BJ (cell line): ENCODE results near the gene C10orf105. TPM values are rescaled to one million over a fixed set of nuclear protein-coding genes. Genes with fewer than 3 reads are reported as not detected.

ENCODE experiments used
- CTCF ChIA-PET: fragments of 350-600 bp; formaldehyde crosslinking; extraction: SDS; loops from one replicate; lab custom pipeline; 2021; ENCODE audit warnings: antibody characterized with exemption, inconsistent platforms; lab: Yijun Ruan, JAX
- POLR2A ChIA-PET: fragments of 300-600 bp; sonication (Branson Sonifier 250); formaldehyde crosslinking; extraction: SDS; loops from one replicate; lab custom pipeline; 2021; ENCODE audit warnings: antibody characterized with exemption; lab: Charles Lee
- DNase-seq: peaks from one replicate; pipeline ENCODE4 v3.0.0-alpha.2; 2011; ENCODE audit warnings: low read depth
- H3K27me3 ChIP-seq: 2 replicates; pipeline ENCODE4 v1.6.0; 2011; ENCODE audit warnings: low read length; ENCODE audit not compliant: control insufficient read depth, insufficient read depth
- H3K36me3 ChIP-seq: 2 replicates; pipeline ENCODE4 v1.5.1; 2011; ENCODE audit warnings: low read length; ENCODE audit not compliant: control insufficient read depth, insufficient read depth
- H3K4me3 ChIP-seq: 2 replicates; pipeline ENCODE4 v1.5.1; 2011; ENCODE audit warnings: low read depth, mild to moderate bottlenecking, control low read depth, low read length
- CTCF ChIP-seq: IDR thresholded peaks from 2 replicates; pipeline ENCODE4 v1.5.1; 2011; ENCODE audit warnings: low read depth, mild to moderate bottlenecking, control low read depth, inconsistent platforms, low read length, moderate library complexity; ENCODE audit not compliant: insufficient read depth
- polyA plus RNA-seq: library from polyadenylated mRNA; depleted of rRNA; stranded (reverse); fragments of >200 nt; gene quantifications from 2 replicates; pipeline ENCODE4 v1.2.3, GENCODE V29; 2011

Gene C10orf105
- polyA plus RNA-seq, 1 experiment = 1.1 TPM

GRCh38 chr10:71757399-71757922, 37.9 kb upstream of the C10orf105 start:
- H3K36me3 ChIP-seq = peaks cover 47% of the 10 kb centered on the region
- CTCF ChIA-PET = interaction anchor here (1.2 to 5.5 kb wide), 7 partner anchors 9 to 61 kb away, joined by 3 to 31 read pairs (median 4); partner anchors contain the start of gene VSIR
- POLR2A ChIA-PET = no interaction called here
- DNase-seq = no peak
- TF ChIP-seq CTCF = no peak
- H3K4me3 ChIP-seq = no peak overlapping the region
- H3K27me3 ChIP-seq = no peaks in the 10 kb centered on the region

DNA sequence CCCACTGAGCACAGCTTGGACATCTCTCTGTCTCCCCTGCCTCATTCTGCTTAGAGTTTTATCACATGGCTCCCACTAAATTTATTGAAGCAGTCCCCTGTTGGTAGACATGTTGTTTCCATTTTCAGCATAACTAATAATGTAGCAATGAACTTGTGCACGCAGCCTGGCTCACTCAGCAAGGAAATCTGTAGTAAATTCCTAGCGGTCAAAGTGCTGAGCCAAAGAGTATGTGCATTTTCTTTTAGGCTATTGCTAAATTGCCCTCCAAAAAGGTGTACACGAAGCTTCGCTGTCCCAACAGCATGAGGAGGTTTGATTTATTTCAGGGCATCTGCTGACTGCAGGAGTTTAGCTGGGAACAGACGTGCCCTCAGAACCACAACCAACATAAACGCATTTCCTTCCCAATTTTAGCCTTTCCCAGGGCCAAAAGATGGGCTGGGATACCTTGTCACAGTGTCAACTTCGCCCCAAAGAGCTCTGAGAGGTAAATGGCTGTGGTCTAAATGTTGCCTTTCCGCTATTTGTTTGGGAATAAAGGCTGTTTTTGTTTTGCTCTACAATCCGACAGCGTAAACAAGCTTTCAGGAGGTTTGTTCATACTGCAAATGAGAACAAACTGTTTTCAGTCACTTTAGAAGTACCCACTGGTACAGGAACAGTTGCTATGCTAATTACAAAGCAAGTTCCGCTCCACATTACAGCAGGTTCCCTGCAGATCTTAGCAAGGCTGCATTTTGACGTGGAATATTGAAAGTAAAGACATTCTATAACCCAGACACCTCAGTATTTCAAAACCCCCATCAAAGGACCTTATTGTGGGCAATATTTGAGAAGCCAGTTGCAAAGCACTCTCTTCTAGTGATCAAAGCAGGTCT, 37.0 kb upstream of the C10orf105 start:
- ChIA-PET POLR2A (no interaction called here), CTCF (interaction anchor here (0.7 to 5.5 kb wide), 10 partner anchors 9 to 140 kb away, joined by 3 to 31 read pairs (median 4); partner anchors contain the start of gene VSIR)
- Histone ChIP-seq H3K4me3 (no peak overlapping the region), H3K36me3 (peaks cover 51% of the 10 kb centered on the region), H3K27me3 (no peaks in the 10 kb centered on the region)
- no peak for TF ChIP-seq CTCF
- DNase-seq = peak; percentile 74

GRCh38 chr10:71755179-71755879, 35.8 kb upstream of the C10orf105 start:
- TF ChIP-seq CTCF = no peak
- CTCF ChIA-PET = interaction anchor here (0.7 to 5.5 kb wide), 6 partner anchors 11 to 141 kb away, joined by 3 to 31 read pairs (median 4); partner anchors contain the start of gene VSIR
- no peaks in the 10 kb centered on the region for H3K27me3 ChIP-seq
- POLR2A ChIA-PET = no interaction called here
- peaks cover 49% of the 10 kb centered on the region for H3K36me3 ChIP-seq
- DNase-seq = no peak
- no peak overlapping the region for H3K4me3 ChIP-seq

DNA sequence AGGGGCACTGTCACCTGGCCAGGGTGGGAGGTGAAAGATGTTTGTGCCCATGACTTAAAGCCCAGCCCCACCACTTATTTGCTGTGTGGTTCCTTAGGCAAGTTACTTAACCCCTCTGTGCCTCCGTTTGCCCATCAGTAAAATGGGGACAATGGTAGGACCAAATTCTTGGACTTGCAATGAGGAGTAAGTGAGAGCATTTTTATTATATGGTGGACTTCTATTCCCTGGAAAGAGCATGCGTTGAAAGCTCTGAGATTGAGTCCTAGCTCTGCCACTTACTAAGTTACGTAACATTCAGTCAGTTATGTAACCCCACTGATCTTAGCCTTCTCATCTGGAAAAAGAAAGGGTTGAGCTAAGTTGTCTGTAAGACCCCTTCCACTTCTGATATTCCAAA, 35.0 kb upstream of the C10orf105 start:
- Histone ChIP-seq H3K27me3 (no peaks in the 10 kb centered on the region), H3K36me3 (peaks cover 55% of the 10 kb centered on the region), H3K4me3 (no peak overlapping the region)
- CTCF ChIA-PET = interaction anchor here (0.9 to 5.5 kb wide), 3 partner anchors 11 to 47 kb away, joined by 4 to 31 read pairs (median 18); partner anchors contain the start of gene VSIR
- TF ChIP-seq CTCF = no peak
- DNase-seq = no peak
- POLR2A ChIA-PET = no interaction called here

GRCh38 chr10:71753960-71754505, 34.5 kb upstream of the C10orf105 start:
- CTCF ChIA-PET = interaction anchor here (5.5 kb wide), 1 partner anchor 18 kb away, joined by 31 read pairs; the partner anchor contains the start of gene VSIR
- Histone ChIP-seq H3K4me3 (no peak overlapping the region), H3K27me3 (no peaks in the 10 kb centered on the region), H3K36me3 (peaks cover 56% of the 10 kb centered on the region)
- no peak for TF ChIP-seq CTCF
- no peak for DNase-seq
- POLR2A ChIA-PET = no interaction called here
